Mesenchymal stem cell (in vitro differentiated cells and primary cell): Measurements from ENCODE around the gene INTS6L.
A peak's percentile ranks its signal among the peaks of the same experiment; 100 is the strongest.
"Not testable (repeated sequence)": the region's sequence is repeated elsewhere in the genome, so short reads cannot be mapped to it uniquely, and the experiment has no call there.

Experiments used
- DNase-seq: peaks from one replicate; pipeline ENCODE4 v3.0.0-alpha.2; 2013
- H2AFZ ChIP-seq: one replicate; pipeline ENCODE4 v1.6.1; 2013; ENCODE audit warnings: low read depth, mild to moderate bottlenecking, control low read depth, inconsistent platforms, low read length, moderate library complexity
- H2AK5ac ChIP-seq: 2 replicates; pipeline ENCODE4 v1.6.1; 2013; ENCODE audit warnings: low read length, moderate library complexity, mild to moderate bottlenecking, inconsistent platforms; ENCODE audit not compliant: severe bottlenecking
- H2BK120ac ChIP-seq: one replicate; pipeline ENCODE4 v1.6.1; 2013; ENCODE audit warnings: low read depth, mild to moderate bottlenecking, inconsistent platforms, low read length, moderate library complexity
- H2BK12ac ChIP-seq, 2 experiments: one replicate each; pipeline ENCODE4 v1.6.1; 2013; ENCODE audit warnings: inconsistent platforms in 2 of 2, low read length in 2 of 2, mild to moderate bottlenecking in 2 of 2, moderate library complexity in 2 of 2, control low read depth in 1 of 2
- H2BK15ac ChIP-seq: one replicate; pipeline ENCODE4 v1.6.1; 2013; ENCODE audit warnings: mild to moderate bottlenecking, low read depth, inconsistent platforms; ENCODE audit not compliant: poor library complexity, severe bottlenecking
- H2BK5ac ChIP-seq: 2 replicates; pipeline ENCODE4 v1.6.1; 2013; ENCODE audit warnings: low read depth, mild to moderate bottlenecking, low read length, control low read depth, inconsistent platforms; ENCODE audit not compliant: poor library complexity, severe bottlenecking
- H3K14ac ChIP-seq, 2 experiments: one replicate each; pipeline ENCODE4 v1.6.1; 2013; ENCODE audit warnings: inconsistent platforms in 2 of 2, low read length in 2 of 2, control low read depth in 1 of 2, mild to moderate bottlenecking in 1 of 2, moderate library complexity in 1 of 2
- H3K18ac ChIP-seq, 2 experiments: one replicate each; pipeline ENCODE4 v1.6.1; 2013; ENCODE audit warnings: inconsistent platforms in 2 of 2, low read length in 2 of 2, control low read depth in 1 of 2, low read depth in 1 of 2, mild to moderate bottlenecking in 1 of 2
- H3K23ac ChIP-seq, 2 experiments: one replicate each; pipeline ENCODE4 v1.6.1; 2013; ENCODE audit warnings: inconsistent platforms in 2 of 2, low read length in 2 of 2, mild to moderate bottlenecking in 2 of 2, moderate library complexity in 2 of 2, control low read depth in 1 of 2
- H3K27ac ChIP-seq: 2 replicates; pipeline ENCODE4 v1.5.1; 2013; ENCODE audit warnings: mild to moderate bottlenecking, moderate library complexity, low read length, control low read depth, inconsistent platforms; ENCODE audit not compliant: poor library complexity, severe bottlenecking
- H3K27me3 ChIP-seq, 2 experiments: 2 replicates each; pipeline versions ENCODE4 v1.6.1 to v1.7.0; 2013; ENCODE audit warnings: low read length in 2 of 2, mild to moderate bottlenecking in 2 of 2, moderate library complexity in 2 of 2, control low read depth in 1 of 2, inconsistent platforms in 1 of 2; ENCODE audit not compliant: control insufficient read depth in 1 of 2, insufficient read depth in 1 of 2
- H3K36me3 ChIP-seq, 2 experiments: 2 replicates each; pipeline versions ENCODE4 v1.6.1 to v1.7.0; 2013; ENCODE audit warnings: low read length in 2 of 2, control low read depth in 1 of 2, inconsistent platforms in 1 of 2, low read depth in 1 of 2, mild to moderate bottlenecking in 1 of 2; ENCODE audit not compliant: insufficient read depth in 2 of 2, control insufficient read depth in 1 of 2
- H3K4ac ChIP-seq, 2 experiments: one replicate each; pipeline ENCODE4 v1.6.1; 2013; ENCODE audit warnings: inconsistent platforms in 2 of 2, low read length in 2 of 2, mild to moderate bottlenecking in 2 of 2, moderate library complexity in 2 of 2, control low read depth in 1 of 2, low read depth in 1 of 2
- H3K4me1 ChIP-seq: 2 replicates; pipeline ENCODE4 v1.6.1; 2013; ENCODE audit warnings: low read depth, low read length, control low read depth; ENCODE audit not compliant: control insufficient read depth, insufficient read depth
- H3K4me2 ChIP-seq: 2 replicates; pipeline ENCODE4 v1.6.1; 2013; ENCODE audit warnings: low read length, mild to moderate bottlenecking, inconsistent platforms; ENCODE audit not compliant: poor library complexity, severe bottlenecking
- H3K4me3 ChIP-seq, 2 experiments: 2 replicates each; pipeline versions ENCODE4 v1.5.1 to v1.7.0; 2013; ENCODE audit warnings: low read length in 2 of 2, mild to moderate bottlenecking in 2 of 2, control low read depth in 1 of 2, low read depth in 1 of 2; ENCODE audit not compliant: insufficient read depth in 1 of 2
- H3K79me1 ChIP-seq: replicated peaks from 2 replicates; pipeline ENCODE4 v1.6.1; 2013; ENCODE audit warnings: mild to moderate bottlenecking, control low read depth, low read length, inconsistent platforms; ENCODE audit not compliant: poor library complexity, severe bottlenecking
- H3K9ac ChIP-seq: 2 replicates; pipeline ENCODE4 v1.7.0; 2013; ENCODE audit warnings: mild to moderate bottlenecking, low read length, moderate library complexity
- H3K9me3 ChIP-seq: 2 replicates; pipeline ENCODE4 v1.7.0; 2013; ENCODE audit warnings: mild to moderate bottlenecking, low read length; ENCODE audit not compliant: control insufficient read depth
- H4K8ac ChIP-seq: one replicate; pipeline ENCODE4 v1.6.1; 2013; ENCODE audit warnings: inconsistent platforms, mild to moderate bottlenecking, low read length, moderate library complexity
- H4K91ac ChIP-seq: one replicate; pipeline ENCODE4 v1.6.1; 2013; ENCODE audit warnings: mild to moderate bottlenecking, low read length, inconsistent platforms
- WGBS: methylation state at CpG from one replicate; pipeline ENCODE4 v1.1.7; 2013; ENCODE audit warnings: mixed read lengths; 5-methylcytosine and 5-hydroxymethylcytosine counted together

INTS6L gene

DNA sequence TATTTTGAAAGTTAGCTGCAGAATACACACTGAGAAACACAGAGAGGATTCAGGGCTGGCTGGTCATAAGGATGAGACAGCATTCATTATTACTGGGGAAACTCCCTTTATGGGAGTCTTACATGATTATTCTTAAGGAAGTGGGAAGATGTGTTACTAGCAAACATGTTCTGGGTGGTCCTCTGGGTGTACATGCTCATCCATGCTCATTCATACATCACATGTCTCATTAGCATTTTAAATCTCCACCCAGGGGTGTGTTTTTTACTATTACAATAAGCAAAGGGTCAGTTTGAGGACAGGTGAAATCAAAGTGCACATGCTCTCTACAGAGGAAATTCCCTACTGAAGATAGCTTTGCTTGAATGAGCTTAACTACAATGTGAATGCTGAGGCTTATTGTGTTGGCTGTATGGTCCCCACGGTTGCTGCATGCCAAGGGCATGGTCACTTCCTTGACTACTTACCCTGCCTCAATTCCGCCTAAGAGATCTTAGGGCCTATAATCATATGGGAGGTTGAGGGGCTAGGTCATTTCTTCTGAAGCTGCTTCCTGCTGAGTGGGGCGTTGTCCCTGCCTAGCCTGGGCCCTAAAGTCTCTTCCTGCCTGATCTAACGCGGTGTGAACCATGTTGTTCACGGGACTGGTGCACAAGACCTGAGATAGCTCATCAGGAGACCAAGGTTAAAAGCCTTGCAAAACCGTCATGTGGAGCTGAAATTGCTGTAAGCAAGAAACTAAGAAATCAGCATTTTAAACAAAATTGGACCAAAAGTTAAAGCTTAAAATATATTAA lies 104.1 kb downstream of the INTS6L start:
- not testable (repeated sequence) for H2BK15ac ChIP-seq, H3K18ac ChIP-seq, H4K8ac ChIP-seq, H3K14ac ChIP-seq, H4K91ac ChIP-seq, H3K4me1 ChIP-seq, H2AFZ ChIP-seq, H3K36me3 ChIP-seq, H3K23ac ChIP-seq, H3K4ac ChIP-seq, H2BK120ac ChIP-seq, H2BK12ac ChIP-seq, H2BK5ac ChIP-seq, H2AK5ac ChIP-seq, H3K4me3 ChIP-seq, H3K4me2 ChIP-seq, H3K79me1 ChIP-seq, H3K9ac ChIP-seq, DNase-seq, H3K27me3 ChIP-seq, H3K27ac ChIP-seq, H3K9me3 ChIP-seq
- WGBS, result no CpG with 5 or more reads among the region's 7 CpGs

DNA sequence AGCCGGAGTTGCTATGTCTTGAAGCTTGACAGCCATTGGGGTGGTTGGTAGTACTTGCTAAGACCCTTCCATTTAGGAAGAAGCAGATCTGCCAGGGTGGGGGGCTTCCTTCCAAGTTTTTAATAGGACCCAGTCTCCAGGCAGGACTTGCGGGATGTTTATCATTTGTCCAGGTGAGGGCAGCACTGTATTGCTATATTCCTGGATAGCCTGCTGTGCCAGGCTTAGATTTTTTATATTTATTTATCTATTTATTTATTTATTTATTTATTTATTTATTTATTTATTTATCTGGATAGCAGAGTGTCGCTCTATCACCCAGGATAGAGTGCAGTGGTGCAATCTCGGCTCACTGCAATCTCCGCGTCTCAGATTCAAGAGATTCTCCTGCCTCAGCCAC lies 105.5 kb downstream of the INTS6L start:
- H2BK5ac ChIP-seq, result no peak overlapping the region
- H3K4ac ChIP-seq, result no peak overlapping the region
- no peak overlapping the region for H3K23ac ChIP-seq
- H3K79me1 ChIP-seq, result no peaks in the 10 kb centered on the region
- H3K4me2 ChIP-seq, result no peak overlapping the region
- H3K14ac ChIP-seq, result no peak overlapping the region
- no peak overlapping the region for H3K27ac ChIP-seq
- no peaks in the 10 kb centered on the region for H3K27me3 ChIP-seq
- no peak overlapping the region for H2AK5ac ChIP-seq
- H3K4me1 ChIP-seq, result no peaks in the 10 kb centered on the region
- peak; percentile 0 for DNase-seq
- no peaks in the 10 kb centered on the region for H3K36me3 ChIP-seq
- no peaks in the 10 kb centered on the region for H3K9me3 ChIP-seq
- WGBS, result 96% methylated on average over 5 of the region's 6 CpGs
- no peak overlapping the region for H3K18ac ChIP-seq
- no peak overlapping the region for H3K9ac ChIP-seq
- H2BK12ac ChIP-seq, result no peak overlapping the region
- H4K91ac ChIP-seq, result no peak overlapping the region
- H2AFZ ChIP-seq, result no peak overlapping the region
- H2BK15ac ChIP-seq, result no peak overlapping the region
- H4K8ac ChIP-seq, result no peak overlapping the region
- no peak overlapping the region for H3K4me3 ChIP-seq
- no peak overlapping the region for H2BK120ac ChIP-seq

DNA sequence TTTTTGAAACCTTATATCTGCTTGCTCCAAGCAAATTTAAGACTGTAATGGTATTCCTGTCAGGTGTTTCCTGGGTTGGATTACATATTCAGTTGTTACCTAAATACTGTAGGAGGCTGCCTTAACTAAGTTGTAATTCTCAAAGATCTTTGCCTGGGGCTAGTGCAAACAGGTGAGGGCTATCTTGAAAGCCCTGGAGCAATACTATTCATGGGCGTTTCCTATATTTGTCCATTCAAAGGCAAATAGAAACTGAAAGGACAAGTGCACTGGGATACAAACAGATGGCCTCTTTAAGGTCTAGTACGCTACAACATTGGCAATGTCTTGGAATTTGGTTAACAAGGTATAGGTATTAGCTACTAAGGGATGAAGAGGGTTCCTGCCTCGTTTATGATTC lies 108.9 kb downstream of the INTS6L start:
- no peak overlapping the region for H3K18ac ChIP-seq
- H2BK15ac ChIP-seq, result no peak overlapping the region
- DNase-seq, result no peak
- no peak overlapping the region for H3K4me3 ChIP-seq
- no peak overlapping the region for H4K91ac ChIP-seq
- no peak overlapping the region for H2BK120ac ChIP-seq
- H3K4ac ChIP-seq, result no peak overlapping the region
- H3K23ac ChIP-seq, result no peak overlapping the region
- no peak overlapping the region for H3K9ac ChIP-seq
- H2BK12ac ChIP-seq, result no peak overlapping the region
- H4K8ac ChIP-seq, result no peak overlapping the region
- no peaks in the 10 kb centered on the region for H3K9me3 ChIP-seq
- H3K4me1 ChIP-seq, result no peaks in the 10 kb centered on the region
- no peak overlapping the region for H2AFZ ChIP-seq
- H2AK5ac ChIP-seq, result no peak overlapping the region
- 48% methylated on average over 3 of the region's 3 CpGs for WGBS
- H3K79me1 ChIP-seq, result no peaks in the 10 kb centered on the region
- H2BK5ac ChIP-seq, result no peak overlapping the region
- peaks cover 0 to 14% of the 10 kb centered on the region in 2 experiments for H3K27me3 ChIP-seq
- no peak overlapping the region for H3K27ac ChIP-seq
- H3K4me2 ChIP-seq, result no peak overlapping the region
- no peak overlapping the region for H3K14ac ChIP-seq
- H3K36me3 ChIP-seq, result no peaks in the 10 kb centered on the region
